GM11168 (cell line): ENCODE measurements around the gene DDIAS.
"Not testable (repeated sequence)": the region's sequence is repeated elsewhere in the genome, so short reads cannot be mapped to it uniquely, and the experiment has no call there.

Experiments
- in situ Hi-C: fragments of 300-500 bp; cut with MboI; formaldehyde crosslinking; loops from one replicate; pipeline ENCODE4 v1.12.0; 2022; ENCODE audit warnings: low sequenced_read_pairs; ENCODE audit not compliant: unreplicated experiment

The DDIAS gene

DNA sequence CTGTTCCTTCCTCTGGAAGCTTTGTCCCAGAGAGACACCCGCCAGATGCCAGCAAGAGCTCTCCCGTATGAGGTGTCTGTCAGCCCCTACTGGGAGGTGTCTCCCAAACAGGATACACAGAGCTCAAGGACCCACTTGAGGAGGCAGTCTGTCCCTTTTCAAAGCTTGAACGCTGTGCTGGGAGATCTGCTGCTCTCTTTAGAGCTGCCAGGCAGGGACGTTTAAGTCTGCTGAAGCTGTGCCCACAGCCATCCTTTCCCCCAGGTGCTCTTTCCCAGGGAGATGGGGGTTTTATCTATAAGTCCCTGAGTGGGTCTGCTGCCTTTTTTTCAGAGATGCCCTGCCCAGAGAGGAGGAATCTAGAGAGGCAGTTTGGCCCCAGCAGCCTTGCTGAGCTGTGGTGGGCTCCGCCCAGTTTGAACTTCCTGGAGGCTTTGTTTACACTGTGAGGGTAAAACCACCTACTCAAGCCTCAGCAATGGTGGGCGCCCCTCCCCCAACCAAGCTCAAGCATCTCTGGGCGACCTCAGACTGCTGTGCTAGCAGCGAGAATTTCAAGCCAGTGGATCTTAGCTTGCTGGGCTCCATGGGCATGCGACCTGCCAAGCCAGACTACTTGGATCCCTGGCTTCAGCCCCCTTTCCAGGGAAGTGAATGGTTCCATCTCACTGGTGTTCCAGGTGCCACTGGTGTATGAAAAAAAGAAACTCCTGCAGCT is 54.4 kb downstream of the DDIAS start:
- in situ Hi-C loops: not testable (repeated sequence)

DNA sequence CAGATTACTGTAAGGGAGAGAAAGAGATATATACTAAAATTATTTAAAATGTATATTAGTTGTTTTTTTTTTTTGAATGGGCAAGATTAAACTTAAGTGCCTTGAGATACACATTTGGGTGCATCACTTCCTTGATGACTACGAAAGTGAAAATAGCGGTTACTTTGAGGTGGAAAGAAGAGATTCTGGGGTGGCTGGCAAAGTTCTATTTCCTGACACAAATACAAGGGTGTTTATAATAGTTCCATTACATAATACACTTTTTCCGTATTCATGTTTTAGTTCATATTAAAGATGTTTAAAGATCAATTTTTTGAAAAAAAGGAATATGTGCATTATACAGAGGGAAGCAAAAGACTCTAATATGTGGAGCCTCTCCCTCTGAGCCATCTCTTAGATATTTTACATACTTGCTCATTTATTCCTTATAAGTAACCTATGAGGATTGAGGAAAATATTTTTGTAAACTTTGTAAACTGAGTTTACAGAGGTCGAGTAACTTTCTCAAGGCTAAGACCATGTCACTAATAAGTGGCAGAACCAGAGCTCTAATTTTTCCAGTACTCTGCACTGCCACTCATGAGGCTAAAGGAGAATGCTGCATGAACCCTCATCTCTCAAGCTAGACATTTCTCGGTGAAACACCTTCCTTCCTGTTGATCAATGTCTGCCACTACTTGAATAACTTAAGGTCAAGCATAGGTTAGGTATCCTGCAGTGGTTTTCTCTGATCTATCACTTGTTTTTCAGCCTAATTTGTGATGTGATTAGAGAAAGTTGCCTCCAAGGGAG is 58.6 kb downstream of the DDIAS start:
- in situ Hi-C loops: no loop called here

DNA sequence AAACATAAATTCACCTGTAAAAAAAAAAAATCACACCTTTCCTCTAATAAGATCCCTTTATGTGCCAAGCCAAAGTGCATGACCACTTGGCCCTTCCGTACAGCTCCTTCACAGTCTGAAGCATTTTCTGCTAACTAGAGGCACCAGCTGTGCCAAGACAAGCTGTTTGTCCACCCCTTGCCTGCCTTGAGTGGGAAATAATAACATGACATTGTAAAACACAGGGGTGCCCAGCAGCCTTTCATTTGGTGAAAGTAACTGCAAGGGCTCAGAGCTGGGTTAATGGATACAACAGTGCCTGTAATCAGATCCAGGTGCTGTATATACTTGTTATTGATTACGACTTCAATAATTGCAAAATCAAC is 59.2 kb downstream of the DDIAS start:
- in situ Hi-C loops: no loop called here

DNA sequence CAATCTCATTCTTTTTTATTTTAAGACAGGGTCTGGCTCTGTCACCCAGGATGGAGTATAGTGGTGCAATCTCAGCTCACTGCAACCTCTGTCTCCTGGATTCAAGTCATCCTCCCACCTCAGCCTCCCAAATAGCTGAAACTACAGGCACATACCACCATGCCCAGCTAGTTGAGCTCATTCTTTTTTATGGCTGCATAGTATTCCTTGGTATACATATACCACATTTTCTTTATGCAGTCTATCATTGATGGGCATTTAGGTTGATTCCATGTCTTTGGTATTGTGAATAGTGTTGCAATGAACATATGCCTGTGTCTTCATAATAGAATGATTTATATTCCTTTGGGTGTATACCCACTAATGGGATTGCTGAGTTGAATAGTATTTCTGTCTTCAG is 60.5 kb downstream of the DDIAS start:
- in situ Hi-C loops: not testable (repeated sequence)

DNA sequence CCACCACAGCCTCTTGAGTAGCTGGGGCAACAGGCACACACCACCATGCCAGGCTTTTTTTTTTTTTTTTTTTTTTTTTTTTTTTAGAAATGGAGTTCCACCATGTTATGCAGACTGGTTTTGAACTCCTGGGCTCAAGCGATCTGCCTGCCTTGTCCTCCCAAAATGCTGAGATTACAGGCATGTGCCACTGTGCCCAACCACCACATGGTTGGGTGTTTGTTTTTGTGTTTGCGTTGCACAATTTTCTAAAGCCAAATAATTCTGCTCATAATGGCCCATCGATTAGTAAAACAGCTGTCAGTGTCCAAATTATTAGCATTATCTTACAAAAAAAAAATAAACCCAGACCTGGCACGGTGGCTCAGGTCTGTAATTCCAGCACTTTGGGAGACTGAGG is 65.8 kb downstream of the DDIAS start:
- in situ Hi-C loops: no loop called here

DNA sequence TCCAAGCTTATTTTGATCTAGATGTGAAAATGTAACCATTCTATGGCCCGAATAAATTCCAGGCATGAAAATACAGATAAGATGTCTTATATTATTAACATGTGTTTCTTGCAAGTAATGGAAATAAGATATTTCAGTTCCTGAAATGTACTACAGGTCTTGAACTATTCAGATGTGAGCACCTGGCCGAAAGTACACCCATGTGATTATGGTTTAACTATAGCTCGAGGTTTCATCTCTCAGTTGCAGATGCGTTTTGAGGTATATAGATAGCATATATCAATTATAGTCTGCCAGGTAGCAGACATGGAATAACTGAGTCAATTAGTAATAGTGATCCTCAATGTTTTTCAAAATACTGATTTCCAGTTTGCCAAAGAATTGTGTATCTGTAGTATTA is 68.3 kb downstream of the DDIAS start:
- in situ Hi-C loops: no loop called here

DNA sequence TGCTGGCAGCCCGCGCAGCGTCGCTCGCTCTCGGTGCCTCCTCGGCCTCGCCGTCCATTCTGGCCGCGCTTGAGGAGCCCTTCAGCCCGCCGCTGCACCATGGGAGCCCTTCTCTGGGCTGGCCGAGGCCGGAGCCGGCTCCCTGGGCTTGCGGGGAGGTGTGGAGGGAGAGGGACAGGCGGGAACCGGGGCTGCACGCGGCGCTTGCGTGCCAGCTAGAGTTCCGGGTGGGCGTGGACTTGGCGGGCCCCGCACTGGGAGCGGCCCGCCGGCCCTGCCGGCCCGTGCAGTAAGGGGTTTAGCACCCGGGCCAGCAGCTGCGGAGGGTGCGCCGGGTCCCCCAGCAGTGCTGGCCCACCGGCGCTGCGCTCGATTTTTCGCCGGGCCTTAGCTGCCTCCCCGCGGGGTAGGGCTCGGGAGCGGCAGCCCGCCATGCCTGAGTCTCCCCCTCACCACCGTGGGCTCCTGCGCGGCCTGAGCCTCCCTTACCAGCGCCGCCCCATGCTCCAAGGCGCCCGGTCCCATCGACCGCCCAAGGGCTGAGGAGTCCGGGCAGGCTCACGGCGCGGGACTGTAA is 69.1 kb downstream of the DDIAS start:
- in situ Hi-C loops: not testable (repeated sequence)

DNA sequence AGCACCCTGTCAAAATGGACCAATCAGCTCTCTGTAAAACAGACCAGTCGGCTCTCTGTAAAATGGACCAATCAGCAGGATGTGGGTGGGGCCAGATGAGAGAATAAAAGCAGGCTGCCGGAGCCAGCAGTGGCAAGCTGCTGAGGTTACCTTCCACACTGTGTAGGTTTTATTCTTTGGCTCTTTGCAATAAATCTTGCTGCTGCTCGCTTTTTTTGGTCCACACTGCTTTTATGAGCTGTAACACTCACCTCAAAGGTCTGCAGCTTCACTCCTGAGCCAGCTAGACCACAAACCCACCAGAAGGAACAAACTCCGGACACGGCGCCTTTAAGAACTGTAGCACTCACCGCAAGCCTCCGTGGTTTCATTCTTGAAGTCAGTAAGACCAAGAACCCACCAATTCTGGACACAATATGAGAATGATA is 70.0 kb downstream of the DDIAS start:
- in situ Hi-C loops: not testable (repeated sequence)

DNA sequence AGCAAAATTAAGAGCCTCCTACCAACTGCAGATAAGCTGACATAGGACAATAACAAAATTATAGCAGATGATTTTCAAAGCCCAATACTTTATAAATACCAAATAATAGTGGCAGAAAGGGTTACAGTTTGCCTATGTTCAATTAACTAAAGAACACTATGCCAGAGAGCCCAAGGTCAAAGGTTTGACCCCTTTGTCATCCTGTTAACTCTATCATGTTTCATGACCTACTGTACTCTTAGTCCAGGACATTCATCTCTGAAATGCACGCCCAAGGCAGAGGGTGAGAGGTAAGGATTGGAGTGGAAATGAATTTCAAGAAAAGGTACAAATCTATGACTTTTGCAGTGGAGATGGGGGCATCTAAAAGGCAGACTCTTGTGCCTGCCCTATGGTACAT is 70.6 kb downstream of the DDIAS start:
- in situ Hi-C loops: no loop called here

DNA sequence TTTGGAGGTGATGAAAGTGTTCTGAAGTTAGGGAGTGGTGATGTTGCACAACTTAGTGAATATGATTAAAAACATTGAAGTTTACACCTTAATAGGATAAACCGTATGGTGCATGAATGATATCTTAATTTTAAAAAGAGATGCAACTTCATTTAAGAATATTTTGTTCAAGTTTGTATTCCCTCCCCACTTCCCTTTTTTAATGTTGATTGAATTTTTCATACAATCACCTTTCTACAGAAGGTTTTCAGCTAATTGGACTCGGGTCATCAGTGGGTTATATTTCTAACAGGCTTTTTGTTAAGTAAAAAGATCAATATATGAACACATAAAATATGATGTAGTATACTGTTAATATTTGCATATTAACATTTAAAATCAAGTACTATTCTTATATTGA is 72.6 kb downstream of the DDIAS start:
- in situ Hi-C loops: no loop called here

DNA sequence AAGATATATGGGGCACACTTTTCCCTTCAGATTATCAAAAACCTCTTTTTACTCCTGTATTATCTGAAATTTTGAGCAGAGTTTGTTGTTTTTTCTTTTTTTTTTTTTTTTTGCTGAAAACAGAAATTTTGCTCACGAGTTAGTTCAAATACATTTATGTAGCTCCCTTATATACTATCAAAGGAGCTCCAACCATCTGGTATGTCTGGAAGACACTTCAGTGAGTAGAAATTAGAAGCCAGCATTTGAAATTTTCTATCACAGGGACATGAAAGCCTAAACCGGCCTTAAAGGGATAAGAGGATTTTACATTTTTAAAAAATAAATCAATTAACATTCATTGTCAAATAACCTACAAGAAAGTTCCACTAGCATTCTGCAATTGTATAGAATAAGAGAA is 73.3 kb downstream of the DDIAS start:
- in situ Hi-C loops: no loop called here

DNA sequence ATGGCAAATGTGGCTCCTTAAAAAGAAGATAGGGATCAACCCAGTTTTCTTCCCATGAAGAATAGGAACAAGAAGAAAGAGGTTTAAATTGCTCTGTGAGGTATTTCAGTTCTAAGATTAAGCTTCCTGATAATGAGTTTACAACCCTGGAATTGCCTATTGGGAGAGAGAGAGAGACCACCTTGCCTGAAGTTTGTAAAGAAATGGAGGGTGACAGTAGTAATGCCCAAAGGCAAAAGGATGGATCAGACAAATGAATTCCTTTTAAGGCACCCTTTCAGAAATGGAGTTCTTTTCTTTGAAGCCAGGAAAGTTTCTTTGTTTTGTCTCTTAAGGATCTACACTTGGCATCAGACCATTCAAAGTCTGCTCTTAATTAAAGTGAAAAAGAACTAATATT is 74.3 kb downstream of the DDIAS start:
- in situ Hi-C loops: no loop called here

DNA sequence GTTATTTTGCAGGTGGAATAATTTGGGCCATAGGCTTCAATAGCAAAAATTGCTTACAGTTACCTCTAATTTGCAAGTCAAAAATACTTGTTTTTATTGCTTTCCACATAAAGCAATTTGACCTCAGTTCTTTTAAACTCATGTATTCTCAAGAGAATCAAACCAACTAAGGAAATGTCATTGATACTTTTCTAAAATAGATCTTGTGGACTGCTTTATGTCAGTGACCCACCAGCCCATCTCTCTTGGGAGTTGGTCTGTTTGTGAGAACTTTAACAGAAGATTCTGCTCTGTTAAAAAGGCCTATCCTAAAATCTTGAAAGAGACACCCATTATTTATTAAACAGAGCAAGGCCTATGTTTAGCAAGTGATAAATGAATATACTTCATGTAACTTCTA is 75.2 kb downstream of the DDIAS start:
- in situ Hi-C loops: no loop called here

DNA sequence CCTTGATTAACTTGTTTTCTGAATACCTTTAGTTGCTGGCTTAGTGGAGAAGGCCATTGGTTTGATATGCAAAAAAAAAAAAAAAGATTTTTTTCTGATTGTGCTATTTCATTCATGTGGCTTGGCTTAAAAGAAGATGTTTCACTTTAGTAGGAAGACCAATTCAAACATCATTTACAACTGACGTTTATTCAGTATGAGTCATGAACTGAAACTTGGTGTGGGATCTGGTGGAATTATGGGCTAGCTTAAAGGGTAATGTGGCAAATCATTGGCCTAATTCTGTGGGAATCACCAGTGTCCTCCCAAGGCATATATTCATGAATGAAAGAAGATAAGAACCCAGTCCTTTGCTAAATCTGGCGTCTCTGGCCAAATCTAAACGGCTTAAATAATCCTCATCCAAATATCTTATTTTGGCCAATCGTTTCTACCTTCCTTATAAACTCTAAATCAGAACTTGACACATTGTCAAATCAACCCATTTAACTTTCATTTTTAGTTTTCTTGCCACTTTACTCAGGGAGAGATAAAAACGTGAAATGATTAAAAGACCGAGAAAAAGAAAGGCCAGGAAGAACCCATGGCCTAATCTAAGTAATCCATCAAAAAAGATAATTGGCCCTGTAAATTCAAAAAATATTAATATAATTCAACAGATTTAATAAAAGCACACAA is 77.0 kb downstream of the DDIAS start:
- in situ Hi-C loops: no loop called here

DNA sequence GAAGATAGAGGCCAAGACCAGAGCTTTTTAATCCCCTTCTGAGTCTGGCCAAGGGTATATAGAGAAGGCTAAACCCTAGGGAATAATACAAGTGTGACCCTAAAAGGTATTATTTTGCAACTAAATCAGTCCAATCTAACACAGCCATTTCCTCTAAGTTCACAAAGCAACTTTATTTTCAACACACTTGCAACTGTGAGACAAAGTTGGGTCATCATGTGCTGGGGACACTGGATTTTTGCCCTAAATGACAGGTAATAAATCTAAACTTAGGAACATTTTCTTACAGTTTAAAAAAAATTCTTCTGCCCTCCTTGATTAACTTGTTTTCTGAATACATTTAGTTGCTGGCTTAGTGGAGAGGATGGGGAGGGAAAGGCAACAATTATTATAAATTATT is 78.3 kb downstream of the DDIAS start:
- in situ Hi-C loops: no loop called here

DNA sequence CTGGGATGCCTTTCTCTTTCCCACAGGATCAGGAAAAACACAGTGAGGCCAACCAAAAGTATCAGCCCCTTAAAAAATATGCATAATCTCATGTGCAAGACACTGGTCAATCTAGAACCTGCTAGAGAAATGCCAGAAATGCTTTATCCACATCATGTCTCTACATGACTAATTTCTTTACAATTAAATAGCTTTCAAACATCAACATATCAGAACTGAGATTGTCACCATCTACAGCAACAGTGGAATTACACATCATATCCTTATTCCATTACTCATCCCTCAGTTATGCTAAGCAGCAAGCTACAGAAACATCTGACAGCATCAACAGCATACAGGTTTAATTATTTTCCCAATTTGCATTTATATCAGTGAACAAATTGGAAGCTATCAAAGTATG is 78.8 kb downstream of the DDIAS start:
- in situ Hi-C loops: no loop called here

DNA sequence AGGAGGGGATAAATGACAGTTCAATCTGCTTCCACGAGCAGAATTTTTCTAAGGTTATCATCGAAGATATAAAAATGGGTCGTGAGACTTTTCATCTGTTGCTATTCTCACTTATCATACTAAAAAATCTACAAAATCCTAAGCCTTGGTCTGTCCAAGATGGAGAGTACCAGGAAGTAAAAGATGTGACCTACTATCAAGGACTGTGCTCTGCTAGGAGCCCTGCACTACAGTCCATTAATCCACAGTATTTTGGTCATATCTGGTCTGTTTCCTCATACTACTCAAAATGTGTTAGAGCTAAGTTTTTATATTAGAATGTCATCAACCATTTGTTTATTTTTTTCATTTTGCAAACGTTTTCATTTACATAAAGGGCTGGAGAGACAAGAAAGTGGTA is 79.4 kb downstream of the DDIAS start:
- in situ Hi-C loops: no loop called here

DNA sequence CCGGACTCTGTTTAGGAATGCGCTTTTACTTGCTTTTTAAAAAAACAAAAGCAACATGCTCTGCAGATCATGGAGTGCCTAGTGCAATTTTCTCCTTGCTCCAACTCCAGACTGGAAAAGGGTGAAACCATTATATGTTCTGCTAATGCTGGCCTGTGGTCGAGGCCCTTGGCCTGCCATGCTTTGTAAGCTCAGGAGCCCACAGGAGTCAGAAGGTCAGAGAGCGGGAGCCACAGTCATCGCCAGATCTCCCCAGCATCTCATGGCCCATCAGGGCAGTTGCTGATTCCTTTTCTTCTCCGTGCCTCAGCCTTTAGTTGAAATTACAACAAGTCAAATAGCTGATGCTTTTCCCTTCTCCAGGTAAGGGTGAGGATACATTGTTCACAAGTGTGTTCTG is 80.3 kb downstream of the DDIAS start:
- in situ Hi-C loops: no loop called here
